GM19324 (cell line): ENCODE measurements around the gene SCRT2.

Source experiments
- ATAC-seq: cut with Tn5 transposase; IDR thresholded peaks from one replicate; pipeline ENCODE4 v1.9.1; 2021; ENCODE audit warnings: mild to moderate bottlenecking, moderate library complexity; ENCODE audit not compliant: unreplicated experiment, low FRiP score

Gene SCRT2

GRCh38 chr20:635893-636338, 39.7 kb downstream of the SCRT2 start:
- ATAC-seq: no peak

GRCh38 chr20:635028-635892, 40.3 kb downstream of the SCRT2 start:
- no peak for ATAC-seq

- no peak for ATAC-seq
Observed at GRCh38 chr20:634148-634925, 41.3 kb downstream of the SCRT2 start.

GRCh38 chr20:631101-631500, 44.5 kb downstream of the SCRT2 start:
- no peak for ATAC-seq

DNA sequence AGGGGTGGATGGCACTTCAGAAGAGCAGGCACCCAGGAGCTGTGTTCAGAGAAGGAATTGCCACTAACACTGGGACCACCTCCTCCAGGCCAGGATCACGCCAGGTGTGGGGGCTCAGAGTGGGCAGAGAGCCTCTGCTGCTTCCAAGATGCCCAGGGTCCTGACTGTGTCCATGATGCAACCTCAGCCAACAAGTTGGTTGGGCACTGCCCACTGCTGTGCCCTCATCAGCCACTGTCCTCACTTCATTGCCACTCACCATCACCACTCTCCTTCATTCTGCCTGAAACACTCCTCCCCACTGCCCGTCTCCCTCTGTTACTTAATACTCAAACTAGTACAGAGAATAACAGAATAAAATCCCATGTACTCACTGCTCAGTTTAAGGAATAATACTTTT, 49.0 kb downstream of the SCRT2 start:
- no peak for ATAC-seq

GRCh38 chr20:625360-625932, 50.2 kb downstream of the SCRT2 start:
- no peak for ATAC-seq

DNA sequence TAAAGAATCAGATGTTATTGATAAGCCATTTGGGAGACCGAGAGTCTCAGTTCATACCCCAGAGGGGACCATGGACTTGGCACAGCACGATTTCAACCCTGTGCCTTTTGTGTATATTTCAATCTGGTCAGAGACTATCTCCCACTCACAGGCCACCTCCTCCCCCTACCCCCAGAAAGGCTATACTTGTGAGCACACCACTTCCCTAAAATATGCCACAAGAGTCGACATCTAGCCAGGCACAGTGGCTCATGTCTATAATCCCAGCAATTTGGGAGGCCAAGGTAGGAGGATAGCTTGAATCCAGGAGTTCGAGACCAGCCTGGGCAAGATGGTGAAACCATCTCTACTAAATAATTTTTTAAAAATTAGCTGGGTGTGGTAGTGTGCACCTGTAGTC, 51.9 kb downstream of the SCRT2 start:
- no peak for ATAC-seq

- no peak for ATAC-seq
Observed at GRCh38 chr20:623021-623420, 52.6 kb downstream of the SCRT2 start.

- no peak for ATAC-seq
Observed at GRCh38 chr20:622161-622560, 53.4 kb downstream of the SCRT2 start.

DNA sequence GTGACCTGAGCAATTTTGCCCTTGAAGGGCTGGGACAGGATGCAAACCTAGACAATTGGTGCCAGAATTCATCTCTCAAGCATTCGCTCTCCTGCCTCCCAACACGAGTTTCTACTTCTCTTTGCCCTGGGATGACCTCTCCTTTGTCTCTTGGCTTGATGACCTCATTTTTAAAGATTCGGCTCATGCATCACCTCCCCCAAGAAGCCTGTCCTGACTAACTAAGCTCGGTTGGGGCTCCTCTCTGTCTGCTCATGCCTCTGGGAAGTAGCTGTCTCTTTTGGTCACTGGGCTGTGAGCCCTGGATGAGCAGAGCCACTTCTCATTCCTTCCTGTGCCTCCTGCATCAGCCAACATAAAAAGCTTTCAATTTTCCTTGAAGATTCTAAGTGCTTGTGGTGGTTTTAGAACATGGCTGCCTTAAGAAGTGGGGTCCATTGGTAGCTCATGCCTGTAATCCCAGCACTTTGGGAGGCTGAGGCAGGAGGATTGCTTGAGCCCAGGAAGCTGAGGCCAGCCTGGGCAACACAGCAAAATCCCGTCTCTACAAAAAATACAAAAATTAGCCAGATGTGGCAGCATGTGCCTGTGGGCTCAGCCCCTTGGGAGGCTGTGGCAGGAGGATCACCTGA, 54.4 kb downstream of the SCRT2 start:
- no peak for ATAC-seq

DNA sequence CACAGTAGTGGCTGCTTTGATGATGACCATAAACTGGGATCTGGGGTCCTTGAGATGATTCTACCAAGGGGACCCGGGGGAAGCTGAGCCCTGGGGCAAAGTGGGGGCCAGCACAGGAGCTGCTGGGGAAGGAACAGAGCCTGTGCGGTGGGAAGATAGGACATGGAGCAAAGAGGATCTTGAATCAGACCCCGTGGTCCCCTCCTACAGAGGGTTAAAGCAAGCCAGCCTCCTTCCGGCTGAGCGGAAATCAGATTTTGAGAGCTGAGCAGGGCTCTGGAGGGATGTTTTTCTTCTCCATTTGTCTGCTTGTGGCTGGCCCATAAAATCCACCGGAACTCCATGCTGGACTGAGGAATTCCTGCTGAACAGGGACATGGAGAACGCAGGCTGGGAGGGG, 55.4 kb downstream of the SCRT2 start:
- ATAC-seq: no peak

- no peak for ATAC-seq
Observed at GRCh38 chr20:618980-619379, 56.6 kb downstream of the SCRT2 start.

GRCh38 chr20:617934-618690, 57.5 kb downstream of the SCRT2 start:
- ATAC-seq: no peak

DNA sequence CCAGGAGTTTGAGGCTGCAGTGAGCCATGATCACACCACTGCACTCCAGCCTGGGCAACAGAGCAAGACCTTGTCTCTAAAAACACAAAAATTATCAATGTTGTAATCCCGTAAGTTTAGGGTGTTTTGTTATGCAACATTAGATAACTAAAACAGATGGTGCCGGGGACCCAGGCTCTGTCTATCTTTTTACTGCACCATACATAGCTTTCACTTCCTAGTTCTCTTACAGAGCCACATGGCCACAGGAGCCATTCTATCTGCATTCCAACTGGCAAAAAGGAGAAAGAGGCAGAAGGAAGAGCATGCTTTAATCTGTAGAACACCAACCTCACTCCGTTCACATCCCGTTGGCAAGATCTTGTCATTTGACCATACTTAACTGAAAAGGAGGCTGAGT, 60.1 kb downstream of the SCRT2 start:
- ATAC-seq: no peak

DNA sequence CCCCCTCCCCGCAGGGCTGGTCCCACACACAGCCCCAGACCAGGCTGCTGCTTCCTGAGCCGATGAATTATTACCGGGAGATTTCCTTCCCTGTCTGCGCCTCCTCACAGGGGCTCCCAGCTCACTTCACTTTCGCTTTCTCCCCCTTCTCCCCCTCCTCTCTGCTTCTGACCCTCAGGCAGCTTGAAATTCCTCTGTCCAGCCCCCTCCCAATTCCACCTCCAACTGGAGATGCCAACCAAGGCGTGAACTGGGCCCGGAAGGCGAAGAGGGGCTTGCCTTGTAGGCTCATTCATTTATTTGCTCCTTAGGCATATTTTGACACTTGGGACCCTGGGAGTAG, 63.8 kb downstream of the SCRT2 start:
- no peak for ATAC-seq
